HG03139 (cell line): ENCODE measurements around the gene DGKH.
"Not testable (repeated sequence)": the region's sequence is repeated elsewhere in the genome, so short reads cannot be mapped to it uniquely, and the experiment has no call there.

Experiments
- ATAC-seq: cut with Tn5 transposase; IDR thresholded peaks from one replicate; pipeline ENCODE4 v1.9.1; 2021; ENCODE audit not compliant: unreplicated experiment

The DGKH gene

GRCh38 chr13:42153199-42154113, 105.0 kb downstream of the DGKH start:
- ATAC-seq: no peak

- ATAC-seq: no peak
These were observed 106.8 kb downstream of the DGKH start for GRCh38 chr13:42155251-42155650.

- ATAC-seq: not testable (repeated sequence)
These were observed 114.9 kb downstream of the DGKH start for GRCh38 chr13:42163338-42163737.

GRCh38 chr13:42163910-42164309, 115.5 kb downstream of the DGKH start:
- ATAC-seq: not testable (repeated sequence)

- ATAC-seq: no peak
These were observed 116.2 kb downstream of the DGKH start for GRCh38 chr13:42164557-42165125.

- no peak for ATAC-seq
These were observed 120.0 kb downstream of the DGKH start for GRCh38 chr13:42168496-42168895.

- ATAC-seq: no peak
These were observed 121.6 kb downstream of the DGKH start for GRCh38 chr13:42170029-42170428.

GRCh38 chr13:42173789-42174343, 125.4 kb downstream of the DGKH start:
- no peak for ATAC-seq

GRCh38 chr13:42174344-42175162, 126.1 kb downstream of the DGKH start:
- ATAC-seq: no peak

- ATAC-seq: no peak
These were observed 127.8 kb downstream of the DGKH start for GRCh38 chr13:42176294-42176693.

- no peak for ATAC-seq
These were observed 128.7 kb downstream of the DGKH start for GRCh38 chr13:42177189-42177588.

- ATAC-seq: no peak
These were observed 133.0 kb downstream of the DGKH start for GRCh38 chr13:42181381-42181953.

GRCh38 chr13:42189061-42189460, 140.6 kb downstream of the DGKH start:
- ATAC-seq: no peak

GRCh38 chr13:42190529-42190928, 142.1 kb downstream of the DGKH start:
- no peak for ATAC-seq

- ATAC-seq: no peak
These were observed 163.4 kb downstream of the DGKH start for GRCh38 chr13:42211704-42212464.

GRCh38 chr13:42214446-42214845, 166.0 kb downstream of the DGKH start:
- ATAC-seq: no peak

- no peak for ATAC-seq
These were observed 167.4 kb downstream of the DGKH start for GRCh38 chr13:42215578-42216421.

GRCh38 chr13:42216422-42216735, 167.9 kb downstream of the DGKH start:
- no peak for ATAC-seq

GRCh38 chr13:42218576-42218975, 170.1 kb downstream of the DGKH start:
- no peak for ATAC-seq
